K562 (cell line): Measurements from ENCODE around the gene MAP7D1. TPM values are rescaled to one million over a fixed set of nuclear protein-coding genes. Genes with fewer than 3 reads are reported as not detected.

Experiments used
- C11orf30 ChIP-seq: fragments of 450-650 bp; IDR thresholded peaks from 2 replicates; pipeline ENCODE4 v1.6.1; 2016; ENCODE audit warnings: low read depth, mild to moderate bottlenecking
- CHD4 ChIP-seq: fragments of 200-600 bp; sonication (generic); IDR thresholded peaks from 3 replicates; pipeline ENCODE4 v1.6.1; 2012; ENCODE audit warnings: low read depth, mild to moderate bottlenecking, mixed read lengths, low read length, inconsistent platforms; ENCODE audit not compliant: insufficient read depth, insufficient replicate concordance, poor library complexity, severe bottlenecking
- JUN ChIP-seq, 2 experiments: sonication (generic) in 1 of 2; formaldehyde crosslinking in 1 of 2; IDR thresholded peaks; 2 replicates each; pipeline versions ENCODE4 v1.6.1 to v1.8.0; 2012 to 2022; ENCODE audit warnings: borderline replicate concordance in 2 of 2, mild to moderate bottlenecking in 2 of 2, improper control_type of control experiment in 1 of 2, low read depth in 1 of 2, low read length in 1 of 2, missing genetic modification reagents in 1 of 2
- JUNB ChIP-seq: fragments of 450-650 bp; formaldehyde crosslinking; conservative IDR thresholded peaks from 2 replicates; pipeline ENCODE4 v1.4.0; 2020; ENCODE audit warnings: mild to moderate bottlenecking
- KLF10 ChIP-seq: fragments of 250-450 bp; sonication (Bioruptor Pico); IDR thresholded peaks from 2 replicates; pipeline ENCODE4 v1.6.1; 2021; ENCODE audit warnings: matching md5 sums
- MAFG ChIP-seq: fragments of 450-650 bp; conservative IDR thresholded peaks from 2 replicates; pipeline ENCODE4 v1.6.1; 2016; ENCODE audit warnings: missing genetic modification characterization, missing compliant biosample characterization
- NRF1 ChIP-seq, 2 experiments: fragments of 450-650 bp; IDR thresholded peaks in 1 of 2; conservative IDR thresholded peaks in 1 of 2; 2 replicates each; pipeline ENCODE4 v1.6.1; 2014; ENCODE audit warnings: mild to moderate bottlenecking in 2 of 2
- PTTG1 ChIP-seq: fragments of 450-650 bp; IDR thresholded peaks from 2 replicates; pipeline ENCODE4 v1.6.1; 2016; ENCODE audit warnings: low read depth, mild to moderate bottlenecking, missing genetic modification characterization, missing compliant biosample characterization
- RBFOX2 ChIP-seq: fragments of 200-400 bp; formaldehyde crosslinking; IDR thresholded peaks from 2 replicates; pipeline ENCODE4 v1.6.1; 2017; ENCODE audit warnings: low read depth, mild to moderate bottlenecking, low read length, moderate library complexity
- RCOR1 ChIP-seq, 2 experiments: IDR thresholded peaks; 2 replicates each; pipeline ENCODE4 v1.6.1; 2012; ENCODE audit warnings: low read depth in 2 of 2, low read length in 2 of 2, borderline replicate concordance in 1 of 2, improper control_type of control experiment in 1 of 2
- SMARCA4 ChIP-seq: fragments of 450-650 bp; IDR thresholded peaks from 2 replicates; pipeline ENCODE4 v1.6.1; 2016
- SRSF1 ChIP-seq: fragments of 200-400 bp; formaldehyde crosslinking; IDR thresholded peaks from 2 replicates; pipeline ENCODE4 v1.6.1; 2017; ENCODE audit warnings: mild to moderate bottlenecking, low read depth, low read length, moderate library complexity
- SUPT5H ChIP-seq: fragments of 450-650 bp; IDR thresholded peaks from 2 replicates; pipeline ENCODE4 v1.6.1; 2016
- TFAM ChIP-seq: fragments of 250-450 bp; sonication (Bioruptor Pico); conservative IDR thresholded peaks from 2 replicates; pipeline ENCODE4 v1.5.0; 2021; ENCODE audit warnings: mild to moderate bottlenecking, moderate library complexity
- ZNF121 ChIP-seq: sonication (generic); formaldehyde crosslinking; conservative IDR thresholded peaks from 2 replicates; pipeline ENCODE4 v1.8.0; 2022; ENCODE audit warnings: missing genetic modification reagents
- ZNF232 ChIP-seq: sonication (generic); formaldehyde crosslinking; IDR thresholded peaks from 2 replicates; pipeline ENCODE4 v1.8.0; 2022; ENCODE audit warnings: mild to moderate bottlenecking, missing genetic modification reagents
- ZZZ3 ChIP-seq: fragments of 450-650 bp; IDR thresholded peaks from 2 replicates; pipeline ENCODE4 v1.6.1; 2016; ENCODE audit warnings: antibody characterized with exemption, mild to moderate bottlenecking, moderate library complexity
- polyA plus RNA-seq, 8 experiments: library from polyadenylated mRNA; depleted of rRNA in 4 of 8; stranded (reverse) in 5 of 8; unstranded in 3 of 8; fragments of >200 nt; fragmentation: Nextera tagmentation in 2 of 8; fragmentation: Illumina TruSeq in 1 of 8; extraction: Ambion mirVana in 2 of 8; extraction: Trizol in 1 of 8; gene quantifications; 2 replicates each; pipeline versions ENCODE4 v1.2.1 to v1.2.3, GENCODE V29; 2011 to 2014; ENCODE audit warnings: inconsistent platforms in 1 of 8, missing spikeins in 1 of 8
- total RNA-seq, 7 experiments: library from RNA; depleted of rRNA in 6 of 7; stranded (reverse); fragments of >200 nt in 6 of 7; fragmentation: Illumina TruSeq in 2 of 7; extraction: Trizol in 2 of 7; gene quantifications; 2 replicates each; pipeline versions ENCODE4 v1.2.1 to v1.2.3, GENCODE V29; 2011 to 2021; ENCODE audit warnings: low replicate concordance in 1 of 7
- TF ChIP-seq, protein P1 (sequence below): fragments of 450-650 bp; IDR thresholded peaks from 2 replicates; pipeline ENCODE4 v1.6.1; 2016; ENCODE audit warnings: antibody characterized with exemption
- TF ChIP-seq, protein P2 (sequence below): fragments of 450-650 bp; IDR thresholded peaks from one replicate; pipeline ENCODE4 v1.6.1; 2018; ENCODE audit warnings: mild to moderate bottlenecking, moderate library complexity; ENCODE audit not compliant: partially characterized antibody
- TF ChIP-seq, protein P3 (sequence below): fragments of 250-450 bp; sonication (Bioruptor Pico); IDR thresholded peaks from 2 replicates; pipeline ENCODE4 v1.5.0; 2020; ENCODE audit warnings: mild to moderate bottlenecking, borderline replicate concordance
- TF ChIP-seq, protein P4 (sequence below): fragments of 250-450 bp; sonication (Bioruptor Pico); IDR thresholded peaks from 2 replicates; pipeline ENCODE4 v1.4.0; 2020; ENCODE audit warnings: mild to moderate bottlenecking

Gene MAP7D1
- total and polyA plus RNA-seq, 9 of the 15 experiments (the other 6 are each of a cell fraction or from before 2014, with no cell fraction given), result 3.6 to 108 (median 34.5) TPM

GRCh38 chr1:36155408-36156328 is at the start of gene MAP7D1 (continued):
- TF ChIP-seq, protein P1, sequence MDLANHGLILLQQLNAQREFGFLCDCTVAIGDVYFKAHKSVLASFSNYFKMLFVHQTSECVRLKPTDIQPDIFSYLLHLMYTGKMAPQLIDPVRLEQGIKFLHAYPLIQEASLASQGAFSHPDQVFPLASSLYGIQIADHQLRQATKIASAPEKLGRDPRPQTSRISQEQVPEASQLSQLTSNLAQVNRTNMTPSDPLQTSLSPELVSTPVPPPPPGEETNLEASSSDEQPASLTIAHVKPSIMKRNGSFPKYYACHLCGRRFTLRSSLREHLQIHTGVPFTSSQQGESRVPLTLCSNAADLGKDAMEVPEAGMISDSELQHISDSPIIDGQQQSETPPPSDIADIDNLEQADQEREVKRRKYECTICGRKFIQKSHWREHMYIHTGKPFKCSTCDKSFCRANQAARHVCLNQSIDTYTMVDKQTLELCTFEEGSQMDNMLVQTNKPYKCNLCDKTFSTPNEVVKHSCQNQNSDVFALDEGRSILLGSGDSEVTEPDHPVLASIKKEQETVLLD, result peak; percentile 89
- TF ChIP-seq SMARCA4, result peak; percentile 88
- peak; percentile 90 for TF ChIP-seq SUPT5H
- TF ChIP-seq, protein P2, sequence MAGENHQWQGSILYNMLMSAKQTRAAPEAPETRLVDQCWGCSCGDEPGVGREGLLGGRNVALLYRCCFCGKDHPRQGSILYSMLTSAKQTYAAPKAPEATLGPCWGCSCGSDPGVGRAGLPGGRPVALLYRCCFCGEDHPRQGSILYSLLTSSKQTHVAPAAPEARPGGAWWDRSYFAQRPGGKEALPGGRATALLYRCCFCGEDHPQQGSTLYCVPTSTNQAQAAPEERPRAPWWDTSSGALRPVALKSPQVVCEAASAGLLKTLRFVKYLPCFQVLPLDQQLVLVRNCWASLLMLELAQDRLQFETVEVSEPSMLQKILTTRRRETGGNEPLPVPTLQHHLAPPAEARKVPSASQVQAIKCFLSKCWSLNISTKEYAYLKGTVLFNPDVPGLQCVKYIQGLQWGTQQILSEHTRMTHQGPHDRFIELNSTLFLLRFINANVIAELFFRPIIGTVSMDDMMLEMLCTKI, result no peak
- TF ChIP-seq KLF10 (CRISPR knock-in tag), result no peak
- TF ChIP-seq ZZZ3, result no peak
- no peak for TF ChIP-seq RCOR1 (IDR thresholded peaks at IDR 0.05; ENCODE audit: borderline replicate concordance in 1 of 2, low read depth in 2 of 2, low read length in 2 of 2)
- TF ChIP-seq PTTG1 (tag), result no peak
- TF ChIP-seq TFAM (CRISPR knock-in tag), result no peak
- TF ChIP-seq SRSF1, result 0 out of 2 replicates have a peak, but pooled peaks have one; percentile 1
- peak; percentile 82 for TF ChIP-seq JUN (IDR thresholded peaks at IDR 0.05; ENCODE audit: borderline replicate concordance, low read depth, low read length)
- no peak for TF ChIP-seq JUN (CRISPR knock-in tag; IDR thresholded peaks at IDR 0.05; ENCODE audit: borderline replicate concordance)
- TF ChIP-seq, protein P3, sequence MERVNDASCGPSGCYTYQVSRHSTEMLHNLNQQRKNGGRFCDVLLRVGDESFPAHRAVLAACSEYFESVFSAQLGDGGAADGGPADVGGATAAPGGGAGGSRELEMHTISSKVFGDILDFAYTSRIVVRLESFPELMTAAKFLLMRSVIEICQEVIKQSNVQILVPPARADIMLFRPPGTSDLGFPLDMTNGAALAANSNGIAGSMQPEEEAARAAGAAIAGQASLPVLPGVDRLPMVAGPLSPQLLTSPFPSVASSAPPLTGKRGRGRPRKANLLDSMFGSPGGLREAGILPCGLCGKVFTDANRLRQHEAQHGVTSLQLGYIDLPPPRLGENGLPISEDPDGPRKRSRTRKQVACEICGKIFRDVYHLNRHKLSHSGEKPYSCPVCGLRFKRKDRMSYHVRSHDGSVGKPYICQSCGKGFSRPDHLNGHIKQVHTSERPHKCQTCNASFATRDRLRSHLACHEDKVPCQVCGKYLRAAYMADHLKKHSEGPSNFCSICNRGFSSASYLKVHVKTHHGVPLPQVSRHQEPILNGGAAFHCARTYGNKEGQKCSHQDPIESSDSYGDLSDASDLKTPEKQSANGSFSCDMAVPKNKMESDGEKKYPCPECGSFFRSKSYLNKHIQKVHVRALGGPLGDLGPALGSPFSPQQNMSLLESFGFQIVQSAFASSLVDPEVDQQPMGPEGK (CRISPR knock-in tag), result no peak
- TF ChIP-seq ZNF232 (CRISPR knock-in tag), result no peak; the same call in 1 of the 2 replicates
- no peak for TF ChIP-seq C11orf30
- peak; percentile 88 for TF ChIP-seq RBFOX2
- no peak for TF ChIP-seq ZNF121 (CRISPR knock-in tag)
- no peak for TF ChIP-seq MAFG (tag)
- peak; percentile 93 for TF ChIP-seq JUNB
- peak; percentile 69 to 71 for TF ChIP-seq NRF1 (conservative IDR thresholded peaks at IDR 0.05 in 1 of 2, IDR thresholded peaks at IDR 0.05 in 1 of 2)
- TF ChIP-seq, protein P4, sequence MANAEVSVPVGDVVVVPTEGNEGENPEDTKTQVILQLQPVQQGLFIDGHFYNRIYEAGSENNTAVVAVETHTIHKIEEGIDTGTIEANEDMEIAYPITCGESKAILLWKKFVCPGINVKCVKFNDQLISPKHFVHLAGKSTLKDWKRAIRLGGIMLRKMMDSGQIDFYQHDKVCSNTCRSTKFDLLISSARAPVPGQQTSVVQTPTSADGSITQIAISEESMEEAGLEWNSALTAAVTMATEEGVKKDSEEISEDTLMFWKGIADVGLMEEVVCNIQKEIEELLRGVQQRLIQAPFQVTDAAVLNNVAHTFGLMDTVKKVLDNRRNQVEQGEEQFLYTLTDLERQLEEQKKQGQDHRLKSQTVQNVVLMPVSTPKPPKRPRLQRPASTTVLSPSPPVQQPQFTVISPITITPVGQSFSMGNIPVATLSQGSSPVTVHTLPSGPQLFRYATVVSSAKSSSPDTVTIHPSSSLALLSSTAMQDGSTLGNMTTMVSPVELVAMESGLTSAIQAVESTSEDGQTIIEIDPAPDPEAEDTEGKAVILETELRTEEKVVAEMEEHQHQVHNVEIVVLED, result peak; percentile 49; the same call in 1 of the 2 replicates
- TF ChIP-seq CHD4, result no peak
